K562 (cell line): Measurements from ENCODE around the gene SEZ6L. TPM values are rescaled to one million over a fixed set of nuclear protein-coding genes. Genes with fewer than 3 reads are reported as not detected.

Experiments used
- ATAC-seq: fragments of 200-7000 bp; cut with Tn5 transposase; 3 replicates; pipeline ENCODE4 v1.9.1; 2020; ENCODE audit warnings: moderate library complexity
- BruUV-seq: library from RNA; stranded (reverse); fragments of 400-500 nt; replicated peaks from 2 replicates; lab custom pipeline; 2021; lab: Mats Ljungman, UMichigan
- CTCF ChIA-PET: fragments of 300-600 bp; formaldehyde crosslinking; extraction: SDS; loops from one replicate; lab custom pipeline; 2021; ENCODE audit warnings: low intra/inter-chr PET ratio; lab: Yijun Ruan, JAX
- POLR2A ChIA-PET: fragments of 300-600, 350-650 bp; sonication (Branson Sonifier 250); formaldehyde crosslinking; extraction: SDS; loops from one replicate; lab custom pipeline; 2021; ENCODE audit warnings: antibody characterized with exemption, inconsistent platforms; lab: Yijun Ruan, JAX
- DNase-seq, 4 experiments: peaks; one replicate each; pipeline versions ENCODE4 v3.0.0 to v3.0.0-alpha.2; 2011 to 2018; ENCODE audit warnings: low spot score in 3 of 4, mixed read lengths in 3 of 4; ENCODE audit errors: extremely low read depth in 1 of 4
- FAIRE-seq: peaks from 2 replicates; lab custom pipeline; 2011; peaks lifted over from hg19 to GRCh38; lab: Jason Lieb, UNC
- H2AFZ ChIP-seq: 2 replicates; pipeline ENCODE4 v1.6.0; 2011; ENCODE audit warnings: low read depth, low read length, control low read depth, inconsistent platforms
- H3K27ac ChIP-seq: fragments of 200-600 bp; 3 replicates; pipeline ENCODE4 v1.8.0; 2011; ENCODE audit warnings: low read depth, mild to moderate bottlenecking, control low read depth, inconsistent platforms, low read length, moderate library complexity, mixed read lengths; ENCODE audit errors: extremely low read depth
- H3K27me3 ChIP-seq, 2 experiments: fragments of 300-600 bp in 1 of 2; 2 replicates in 1 of 2; 3 replicates in 1 of 2; pipeline versions ENCODE4 v1.6.0 to v1.8.0; 2011; ENCODE audit warnings: inconsistent platforms in 2 of 2, low read length in 2 of 2, mild to moderate bottlenecking in 1 of 2, mixed read lengths in 1 of 2, moderate library complexity in 1 of 2; ENCODE audit not compliant: control insufficient read depth in 2 of 2, insufficient read depth in 2 of 2
- H3K36me3 ChIP-seq: fragments of 300-600 bp; 3 replicates; pipeline ENCODE4 v1.8.0; 2011; ENCODE audit warnings: mild to moderate bottlenecking, low read length, inconsistent platforms; ENCODE audit not compliant: control insufficient read depth, insufficient read depth
- H3K4me1 ChIP-seq, 2 experiments: fragments of 200-600 bp in 1 of 2; replicated peaks in 1 of 2; 2 replicates in 1 of 2; 3 replicates in 1 of 2; pipeline versions ENCODE4 v1.5.1 to v1.8.0; 2011; ENCODE audit warnings: inconsistent platforms in 2 of 2, low read length in 2 of 2, mild to moderate bottlenecking in 1 of 2, mixed read lengths in 1 of 2, moderate library complexity in 1 of 2; ENCODE audit not compliant: control insufficient read depth in 2 of 2, insufficient read depth in 2 of 2
- H3K4me2 ChIP-seq: 2 replicates; pipeline ENCODE4 v1.6.1; 2011; ENCODE audit warnings: low read length, control low read depth, inconsistent platforms, mixed read lengths; ENCODE audit not compliant: insufficient read depth
- H3K4me3 ChIP-seq: fragments of 200-600 bp; sonication (generic), shearing (Covaris generic); 2 replicates; pipeline ENCODE4 v1.5.1; 2016; ENCODE audit warnings: control low read depth, inconsistent platforms
- H3K79me2 ChIP-seq: fragments of 200-600 bp; 3 replicates; pipeline ENCODE4 v1.8.0; 2011; ENCODE audit warnings: low read length, inconsistent platforms; ENCODE audit not compliant: control insufficient read depth, insufficient read depth
- H3K9ac ChIP-seq, 2 experiments: 2 replicates each; pipeline versions ENCODE4 v1.6.0 to v1.6.1; 2011; ENCODE audit warnings: low read depth in 2 of 2, low read length in 2 of 2, control low read depth in 1 of 2, inconsistent platforms in 1 of 2, mild to moderate bottlenecking in 1 of 2, mixed read lengths in 1 of 2; ENCODE audit not compliant: insufficient read depth in 1 of 2
- H3K9me1 ChIP-seq: one replicate; pipeline ENCODE4 v1.6.0; 2011; ENCODE audit warnings: inconsistent platforms, mild to moderate bottlenecking, low read length, moderate library complexity; ENCODE audit not compliant: control insufficient read depth, insufficient read depth
- H3K9me3 ChIP-seq: replicated peaks from 2 replicates; pipeline ENCODE4 v1.5.1; 2011; ENCODE audit warnings: low read depth, low read length, inconsistent platforms; ENCODE audit not compliant: control insufficient read depth, insufficient read depth
- H4K20me1 ChIP-seq: replicated peaks from 2 replicates; pipeline ENCODE4 v1.6.1; 2011; ENCODE audit warnings: low read length, inconsistent platforms, mixed read lengths; ENCODE audit not compliant: control insufficient read depth, insufficient read depth
- BRF2 ChIP-seq: IDR thresholded peaks from 3 replicates; pipeline ENCODE4 v1.6.1; 2011; ENCODE audit warnings: borderline replicate concordance, mild to moderate bottlenecking; ENCODE audit not compliant: insufficient read length, insufficient read depth
- CHD2 ChIP-seq: IDR thresholded peaks from 2 replicates; pipeline ENCODE4 v1.6.1; 2011; ENCODE audit warnings: low read depth, low read length
- CLOCK ChIP-seq: fragments of 250-450 bp; sonication (Bioruptor Pico); IDR thresholded peaks from 2 replicates; pipeline ENCODE4 v1.4.0; 2020; ENCODE audit warnings: mild to moderate bottlenecking, moderate library complexity, borderline replicate concordance
- CTCF ChIP-seq, 3 experiments: IDR thresholded peaks in 2 of 3; conservative IDR thresholded peaks in 1 of 3; 2 replicates each; pipeline ENCODE4 v1.5.1; 2011 to 2012; ENCODE audit warnings: low read length in 3 of 3, mild to moderate bottlenecking in 3 of 3, control low read depth in 2 of 3, improper control_type of control experiment in 1 of 3, inconsistent platforms in 1 of 3, low read depth in 1 of 3, mixed read lengths in 1 of 3, moderate library complexity in 1 of 3; ENCODE audit not compliant: insufficient read depth in 2 of 3
- CXXC5 ChIP-seq: fragments of 250-450 bp; sonication (Bioruptor Pico); IDR thresholded peaks from 2 replicates; pipeline ENCODE4 v1.8.0; 2022; ENCODE audit warnings: inconsistent platforms, mild to moderate bottlenecking, moderate library complexity
- IFI16 ChIP-seq: fragments of 250-450 bp; sonication (Bioruptor Pico); IDR thresholded peaks from 2 replicates; pipeline ENCODE4 v2.1.2; 2022; ENCODE audit warnings: mild to moderate bottlenecking, inconsistent platforms
- MBD2 ChIP-seq: sonication (generic); IDR thresholded peaks from 2 replicates; pipeline ENCODE4 v1.6.1; 2016; ENCODE audit warnings: low read depth, borderline replicate concordance
- RAD21 ChIP-seq, 2 experiments: fragments of 250-450 bp in 1 of 2; fragments of 450-650 bp in 1 of 2; sonication (Bioruptor Pico) in 1 of 2; formaldehyde crosslinking in 1 of 2; IDR thresholded peaks in 1 of 2; conservative IDR thresholded peaks in 1 of 2; 2 replicates each; pipeline versions ENCODE4 v1.4.0 to v1.8.0; 2020 to 2022; ENCODE audit warnings: mild to moderate bottlenecking in 2 of 2, moderate library complexity in 1 of 2
- RHOXF2B ChIP-seq: fragments of 250-450 bp; sonication (Bioruptor Pico); conservative IDR thresholded peaks from 2 replicates; pipeline ENCODE4 v1.5.1; 2021
- ZC3H8 ChIP-seq: fragments of 450-650 bp; IDR thresholded peaks from 2 replicates; pipeline ENCODE4 v1.6.1; 2017
- ZFP1 ChIP-seq: fragments of 450-650 bp; formaldehyde crosslinking; IDR thresholded peaks from 2 replicates; pipeline ENCODE4 v1.4.0; 2020; ENCODE audit warnings: mild to moderate bottlenecking, mixed read lengths
- WGBS: fragments of 100-300 bp; shearing (Covaris generic); methylation state at CpG from one replicate; pipeline ENCODE4 v1.1.6; 2016; ENCODE audit warnings: low coverage, mixed read lengths; ENCODE audit not compliant: insufficient coverage; ENCODE audit errors: missing lambda C conversion rate; 5-methylcytosine and 5-hydroxymethylcytosine counted together
- in situ Hi-C: fragments of 300-500 bp; cut with MboI; formaldehyde crosslinking; loops from 4 replicates; pipeline ENCODE4 v1.15.0; 2018; ENCODE audit warnings: inconsistent platforms, mixed read lengths
- intact Hi-C: fragments of 100-400 bp; cut with micrococcal nuclease; formaldehyde crosslinking; loops from 2 replicates; pipeline ENCODE4 v1.14.2; 2022
- polyA plus RNA-seq, 8 experiments: library from polyadenylated mRNA; depleted of rRNA in 4 of 8; stranded (reverse) in 5 of 8; unstranded in 3 of 8; fragments of >200 nt; fragmentation: Nextera tagmentation in 2 of 8; fragmentation: Illumina TruSeq in 1 of 8; extraction: Ambion mirVana in 2 of 8; extraction: Trizol in 1 of 8; gene quantifications; 2 replicates each; pipeline versions ENCODE4 v1.2.1 to v1.2.3, GENCODE V29; 2011 to 2014; ENCODE audit warnings: inconsistent platforms in 1 of 8, missing spikeins in 1 of 8
- total RNA-seq, 7 experiments: library from RNA; depleted of rRNA in 6 of 7; stranded (reverse); fragments of >200 nt in 6 of 7; fragmentation: Illumina TruSeq in 2 of 7; extraction: Trizol in 2 of 7; gene quantifications; 2 replicates each; pipeline versions ENCODE4 v1.2.1 to v1.2.3, GENCODE V29; 2011 to 2021; ENCODE audit warnings: low replicate concordance in 1 of 7
- TF ChIP-seq, protein P1 (sequence below): fragments of 250-450 bp; sonication (Bioruptor Pico); IDR thresholded peaks from 2 replicates; pipeline ENCODE4 v1.5.1; 2021; ENCODE audit warnings: mild to moderate bottlenecking

SEZ6L gene
- total and polyA plus RNA-seq, 9 of the 15 experiments (the other 6 are each of a cell fraction or from before 2014, with no cell fraction given) = not detected

GRCh38 chr22:26318975-26319374 is 149.7 kb downstream of the SEZ6L start (continued):
- TF ChIP-seq CTCF (IDR thresholded peaks at IDR 0.05 in 2 of 3, conservative IDR thresholded peaks at IDR 0.05 in 1 of 3; ENCODE audit: insufficient read depth in 2 of 3, low read depth in 1 of 3, low read length in 3 of 3) = peak; percentile 32 to 45 (median 43); a peak in 5 of 6 replicates
- no peak for TF ChIP-seq CXXC5 (CRISPR knock-in tag)
- no peak for TF ChIP-seq RHOXF2B
- TF ChIP-seq RAD21 (CRISPR knock-in tag; conservative IDR thresholded peaks at IDR 0.05 in 1 of 2, IDR thresholded peaks at IDR 0.05 in 1 of 2) = peak in 1 of 2 experiments; percentile 55; a peak in 2 of 4 replicates

GRCh38 chr22:26320447-26320846 is 151.2 kb downstream of the SEZ6L start:
- Histone ChIP-seq H3K36me3 (no peaks in the 10 kb centered on the region), H3K4me2 (no peak overlapping the region), H2AFZ (no peak overlapping the region), H3K4me3 (no peak overlapping the region), H3K79me2 (no peaks in the 10 kb centered on the region), H3K4me1 (no peaks in the 10 kb centered on the region; a peak in 2 of 5 replicates), H3K9ac (no peak overlapping the region), H4K20me1 (no peaks in the 10 kb centered on the region), H3K27ac (no peak overlapping the region), H3K9me3 (no peaks in the 10 kb centered on the region), H3K9me1 (no peaks in the 10 kb centered on the region), H3K27me3 (no peaks in the 10 kb centered on the region; a peak in 1 of 5 replicates)
- BruUV-seq = no TSS peak
- in situ Hi-C loops = no loop called here
- CTCF ChIA-PET = no interaction called here
- POLR2A ChIA-PET = no interaction called here
- ATAC-seq = no peak
- FAIRE-seq = no peak
- WGBS = 0% methylated on average over 4 of the region's 5 CpGs
- DNase-seq = no peak
- intact Hi-C loops = no loop called here
- TF ChIP-seq CHD2 (no peak), IFI16 (CRISPR knock-in tag) (no peak), ZFP1 (CRISPR knock-in tag) (no peak), MBD2 (no peak), ZC3H8 (no peak), CLOCK (CRISPR knock-in tag) (no peak), BRF2 (no peak)
- TF ChIP-seq, protein P1, sequence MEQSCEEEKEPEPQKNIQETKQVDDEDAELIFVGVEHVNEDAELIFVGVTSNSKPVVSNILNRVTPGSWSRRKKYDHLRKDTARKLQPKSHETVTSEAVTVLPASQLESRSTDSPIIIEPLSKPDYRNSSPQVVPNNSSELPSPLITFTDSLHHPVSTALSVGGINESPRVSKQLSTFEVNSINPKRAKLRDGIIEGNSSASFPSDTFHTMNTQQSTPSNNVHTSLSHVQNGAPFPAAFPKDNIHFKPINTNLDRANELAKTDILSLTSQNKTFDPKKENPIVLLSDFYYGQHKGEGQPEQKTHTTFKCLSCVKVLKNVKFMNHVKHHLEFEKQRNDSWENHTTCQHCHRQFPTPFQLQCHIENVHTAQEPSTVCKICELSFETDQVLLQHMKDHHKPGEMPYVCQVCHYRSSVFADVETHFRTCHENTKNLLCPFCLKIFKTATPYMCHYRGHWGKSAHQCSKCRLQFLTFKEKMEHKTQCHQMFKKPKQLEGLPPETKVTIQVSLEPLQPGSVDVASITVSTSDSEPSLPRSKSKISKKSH (CRISPR knock-in tag) = no peak
